ENCODE results near the gene EVX2. TPM values are rescaled to one million over a fixed set of nuclear protein-coding genes. Genes with fewer than 3 reads are reported as not detected.

The EVX2 gene
- not detected for total RNA-seq

GRCh38 chr2:176083796-176084261 lies at the start of gene EVX2:
Gene EVX2, minus strand, starts transcription at chr2:176083962. Its CDS starts 186 bp downstream, at chr2:176083776.
- no peak within 1 kb of the TSS for H3K27ac ChIP-seq
- no peaks in the 10 kb centered on the region for H3K9me3 ChIP-seq
- H3K4me3 ChIP-seq, result no peak within 1 kb of the TSS
- peaks cover 58 to 85% of the 10 kb centered on the region in 2 donors for H3K27me3 ChIP-seq
- H3K36me3 ChIP-seq, result no peaks in the 10 kb centered on the region
- no peak for TF ChIP-seq CTCF (IDR thresholded peaks at IDR 0.05)
- peaks cover 0 to 54% of the 10 kb centered on the region in 2 donors for H3K4me1 ChIP-seq
- no peak for DNase-seq (ENCODE audit: low spot score)

- peaks cover 0 to 32% of the 10 kb centered on the region in 2 donors for H3K4me1 ChIP-seq
- no peaks in the 10 kb centered on the region for H3K36me3 ChIP-seq
- no peak overlapping the region for H3K4me3 ChIP-seq
- H3K27me3 ChIP-seq, result peaks cover 45 to 66% of the 10 kb centered on the region in 2 donors
- no peak for DNase-seq (ENCODE audit: low spot score)
- H3K9me3 ChIP-seq, result no peaks in the 10 kb centered on the region
- TF ChIP-seq CTCF (IDR thresholded peaks at IDR 0.05), result no peak
- H3K27ac ChIP-seq, result no peak overlapping the region
These were observed 49.6 kb upstream of the EVX2 start for GRCh38 chr2:176133389-176133788.

GRCh38 chr2:176132205-176133171 lies 48.7 kb upstream of the EVX2 start:
- Histone ChIP-seq H3K9me3 (no peaks in the 10 kb centered on the region), H3K4me1 (peaks cover 0 to 34% of the 10 kb centered on the region in 2 donors), H3K27ac (no peak overlapping the region), H3K4me3 (peak overlapping the region in 1 of 2 donors; percentile 15), H3K36me3 (no peaks in the 10 kb centered on the region), H3K27me3 (peaks cover 43 to 65% of the 10 kb centered on the region in 2 donors)
- no peak for DNase-seq (ENCODE audit: low spot score)
- TF ChIP-seq CTCF (IDR thresholded peaks at IDR 0.05), result no peak

GRCh38 chr2:176131848-176132158 lies 48.0 kb upstream of the EVX2 start:
- H3K4me1 ChIP-seq, result peaks cover 0 to 30% of the 10 kb centered on the region in 2 donors
- no peak for DNase-seq (ENCODE audit: low spot score)
- no peak overlapping the region for H3K4me3 ChIP-seq
- no peaks in the 10 kb centered on the region for H3K36me3 ChIP-seq
- H3K27me3 ChIP-seq, result peaks cover 37 to 60% of the 10 kb centered on the region in 2 donors
- TF ChIP-seq CTCF (IDR thresholded peaks at IDR 0.05), result no peak
- no peaks in the 10 kb centered on the region for H3K9me3 ChIP-seq
- H3K27ac ChIP-seq, result no peak overlapping the region

- Histone ChIP-seq H3K27me3 (peaks cover 37 to 54% of the 10 kb centered on the region in 2 donors), H3K9me3 (no peaks in the 10 kb centered on the region), H3K36me3 (no peaks in the 10 kb centered on the region), H3K4me1 (peaks cover 0 to 24% of the 10 kb centered on the region in 2 donors), H3K27ac (peak overlapping the region; percentile 52 to 79), H3K4me3 (peak overlapping the region; percentile 38 to 52)
- DNase-seq (ENCODE audit: low spot score), result no peak
- TF ChIP-seq CTCF (IDR thresholded peaks at IDR 0.05), result no peak
These were observed 47.4 kb upstream of the EVX2 start for GRCh38 chr2:176130957-176131847.

Data from right atrium auricular region (tissue), 2 donors.